HepG2 (cell line): ENCODE measurements around the gene DDX19B. TPM values are rescaled to one million over a fixed set of nuclear protein-coding genes. Genes with fewer than 3 reads are reported as not detected.

Experiments
- ELF1 ChIP-seq: sonication (generic); formaldehyde crosslinking; IDR thresholded peaks from 2 replicates; pipeline ENCODE4 v1.4.0; 2020; ENCODE audit warnings: missing genetic modification reagents
- EZH2 ChIP-seq: conservative IDR thresholded peaks from 2 replicates; pipeline ENCODE4 v1.6.1; 2012; ENCODE audit warnings: mild to moderate bottlenecking, low read depth, low read length, moderate library complexity
- IKZF4 ChIP-seq: sonication (generic); formaldehyde crosslinking; IDR thresholded peaks from 2 replicates; pipeline ENCODE4 v1.5.1; 2020; ENCODE audit warnings: borderline replicate concordance, mild to moderate bottlenecking, low read depth, missing genetic modification reagents; ENCODE audit errors: not compliant biosample characterization
- KLF9 ChIP-seq: IDR thresholded peaks from 2 replicates; pipeline ENCODE4 v1.6.1; 2016; ENCODE audit warnings: low read depth
- NBN ChIP-seq: fragments of 450-650 bp; conservative IDR thresholded peaks from 2 replicates; pipeline ENCODE4 v1.6.1; 2017
- POLR2A ChIP-seq, 2 experiments: IDR thresholded peaks; 2 replicates each; pipeline ENCODE4 v1.6.1; 2011; ENCODE audit warnings: low read depth in 2 of 2, low read length in 2 of 2, mild to moderate bottlenecking in 1 of 2, moderate library complexity in 1 of 2; ENCODE audit not compliant: insufficient read depth in 1 of 2
- POLR2AphosphoS2 ChIP-seq: IDR thresholded peaks from 2 replicates; pipeline ENCODE4 v1.6.1; 2011; ENCODE audit warnings: low read depth, low read length, improper control_type of control experiment
- RBM22 ChIP-seq: fragments of 200-400 bp; formaldehyde crosslinking; optimal IDR thresholded peaks from 2 replicates; pipeline ENCODE3; 2017; ENCODE audit warnings: mild to moderate bottlenecking, low read length, moderate library complexity
- SP5 ChIP-seq: IDR thresholded peaks from 2 replicates; pipeline ENCODE4 v1.6.1; 2016; ENCODE audit warnings: low read depth, borderline replicate concordance
- ZNF335 ChIP-seq: sonication (generic); formaldehyde crosslinking; IDR thresholded peaks from 2 replicates; pipeline ENCODE4 v1.4.0; 2020; ENCODE audit warnings: missing genetic modification reagents
- ZNF350 ChIP-seq: sonication (generic); formaldehyde crosslinking; IDR thresholded peaks from 2 replicates; pipeline ENCODE4 v1.4.0; 2020; ENCODE audit warnings: mild to moderate bottlenecking, low read depth, missing genetic modification reagents, borderline replicate concordance
- ZNF44 ChIP-seq: sonication (generic); formaldehyde crosslinking; IDR thresholded peaks from 2 replicates; pipeline ENCODE4 v1.5.1; 2020; ENCODE audit warnings: mild to moderate bottlenecking, missing genetic modification reagents
- ZNF558 ChIP-seq: sonication (generic); formaldehyde crosslinking; IDR thresholded peaks from 2 replicates; pipeline ENCODE4 v1.9.0; 2022; ENCODE audit warnings: mild to moderate bottlenecking, missing genetic modification reagents, borderline replicate concordance
- ZNF646 ChIP-seq: sonication (generic); formaldehyde crosslinking; IDR thresholded peaks from 2 replicates; pipeline ENCODE4 v1.9.0; 2021; ENCODE audit warnings: mild to moderate bottlenecking, missing genetic modification reagents
- ZNF792 ChIP-seq: IDR thresholded peaks from 2 replicates; pipeline ENCODE4 v1.6.1; 2016
- ZNF879 ChIP-seq: sonication (generic); formaldehyde crosslinking; IDR thresholded peaks from 2 replicates; pipeline ENCODE4 v1.8.1; 2023; ENCODE audit warnings: missing genetic modification reagents
- ZSCAN25 ChIP-seq: sonication (generic); formaldehyde crosslinking; IDR thresholded peaks from 2 replicates; pipeline ENCODE4 v1.8.0; 2022; ENCODE audit warnings: mild to moderate bottlenecking, missing genetic modification reagents
- polyA plus RNA-seq, 8 experiments: library from polyadenylated mRNA; depleted of rRNA in 3 of 8; stranded (reverse) in 7 of 8; unstranded in 1 of 8; fragments of >200 nt; fragmentation: Illumina TruSeq in 4 of 8; extraction: Trizol in 4 of 8; gene quantifications; 2 replicates each; pipeline versions ENCODE4 v1.2.1 to v1.2.3, GENCODE V29; 2011 to 2016; ENCODE audit warnings: low read depth in 4 of 8, missing spikeins in 1 of 8, mixed read lengths in 1 of 8; ENCODE audit not compliant: insufficient read depth in 1 of 8
- total RNA-seq, 5 experiments: library from RNA; depleted of rRNA; stranded (reverse); fragments of >200 nt; fragmentation: Illumina TruSeq; extraction: Trizol; gene quantifications; 2 replicates each; pipeline ENCODE4 v1.2.3, GENCODE V29; 2016; ENCODE audit warnings: low read depth in 1 of 5
- TF ChIP-seq, protein P1 (sequence below): sonication (generic); formaldehyde crosslinking; IDR thresholded peaks from 2 replicates; pipeline ENCODE4 v1.8.0; 2022; ENCODE audit warnings: mild to moderate bottlenecking, missing genetic modification reagents; ENCODE audit not compliant: insufficient replicate concordance
- TF ChIP-seq, protein P2 (sequence below): sonication (generic); formaldehyde crosslinking; IDR thresholded peaks from 2 replicates; pipeline ENCODE4 v1.4.0; 2020; ENCODE audit warnings: missing genetic modification reagents
- TF ChIP-seq, protein P3 (sequence below): sonication (generic); formaldehyde crosslinking; IDR thresholded peaks from 2 replicates; pipeline ENCODE4 v1.4.0; 2020; ENCODE audit warnings: missing genetic modification reagents, low read depth, mild to moderate bottlenecking, borderline replicate concordance

The DDX19B gene
- total and polyA plus RNA-seq, 2 of the 13 experiments (the other 11 are each of a cell fraction or from before 2014, with no cell fraction given), result 36.2 to 40.0 TPM

DNA sequence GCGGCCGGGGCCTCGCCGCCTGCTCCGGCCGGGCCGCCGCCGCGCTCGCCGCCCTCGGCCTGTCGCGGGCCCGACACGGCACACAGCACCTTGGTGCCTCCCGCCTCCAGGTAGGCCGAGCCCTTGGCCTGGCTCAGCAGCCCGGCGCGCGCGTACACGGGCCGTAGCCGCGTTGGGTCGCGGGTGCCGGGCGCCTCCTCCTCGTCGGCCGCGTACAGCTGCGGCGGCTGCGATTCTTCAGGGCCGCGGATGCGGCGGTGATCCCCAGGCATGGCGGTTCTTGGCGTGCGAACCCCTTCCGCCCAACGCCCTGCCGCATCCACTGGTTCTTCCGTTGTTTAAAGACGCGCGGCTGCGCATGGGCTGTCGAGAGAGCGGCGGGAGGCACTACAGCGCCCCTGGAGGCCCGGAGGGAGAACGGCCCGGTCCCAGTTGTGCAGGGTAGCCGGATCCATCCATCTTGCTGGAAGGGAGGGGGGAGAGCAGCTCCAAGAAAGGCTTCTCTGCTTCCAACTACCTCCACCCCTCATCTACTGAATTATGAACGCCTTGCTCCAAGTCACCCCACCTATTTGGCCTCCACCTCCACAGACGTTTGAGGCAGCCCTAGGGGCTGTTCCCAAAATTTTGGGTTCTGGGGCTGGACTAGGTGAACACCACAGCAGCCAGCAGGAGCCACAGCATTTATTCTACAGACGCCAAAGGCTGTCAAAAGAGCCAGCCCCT lies 47.2 kb upstream of the DDX19B start, which contains the start of gene EXOSC6 (continued):
- TF ChIP-seq, protein P1, sequence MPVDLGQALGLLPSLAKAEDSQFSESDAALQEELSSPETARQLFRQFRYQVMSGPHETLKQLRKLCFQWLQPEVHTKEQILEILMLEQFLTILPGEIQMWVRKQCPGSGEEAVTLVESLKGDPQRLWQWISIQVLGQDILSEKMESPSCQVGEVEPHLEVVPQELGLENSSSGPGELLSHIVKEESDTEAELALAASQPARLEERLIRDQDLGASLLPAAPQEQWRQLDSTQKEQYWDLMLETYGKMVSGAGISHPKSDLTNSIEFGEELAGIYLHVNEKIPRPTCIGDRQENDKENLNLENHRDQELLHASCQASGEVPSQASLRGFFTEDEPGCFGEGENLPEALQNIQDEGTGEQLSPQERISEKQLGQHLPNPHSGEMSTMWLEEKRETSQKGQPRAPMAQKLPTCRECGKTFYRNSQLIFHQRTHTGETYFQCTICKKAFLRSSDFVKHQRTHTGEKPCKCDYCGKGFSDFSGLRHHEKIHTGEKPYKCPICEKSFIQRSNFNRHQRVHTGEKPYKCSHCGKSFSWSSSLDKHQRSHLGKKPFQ (CRISPR knock-in tag), result no peak
- TF ChIP-seq, protein P2, sequence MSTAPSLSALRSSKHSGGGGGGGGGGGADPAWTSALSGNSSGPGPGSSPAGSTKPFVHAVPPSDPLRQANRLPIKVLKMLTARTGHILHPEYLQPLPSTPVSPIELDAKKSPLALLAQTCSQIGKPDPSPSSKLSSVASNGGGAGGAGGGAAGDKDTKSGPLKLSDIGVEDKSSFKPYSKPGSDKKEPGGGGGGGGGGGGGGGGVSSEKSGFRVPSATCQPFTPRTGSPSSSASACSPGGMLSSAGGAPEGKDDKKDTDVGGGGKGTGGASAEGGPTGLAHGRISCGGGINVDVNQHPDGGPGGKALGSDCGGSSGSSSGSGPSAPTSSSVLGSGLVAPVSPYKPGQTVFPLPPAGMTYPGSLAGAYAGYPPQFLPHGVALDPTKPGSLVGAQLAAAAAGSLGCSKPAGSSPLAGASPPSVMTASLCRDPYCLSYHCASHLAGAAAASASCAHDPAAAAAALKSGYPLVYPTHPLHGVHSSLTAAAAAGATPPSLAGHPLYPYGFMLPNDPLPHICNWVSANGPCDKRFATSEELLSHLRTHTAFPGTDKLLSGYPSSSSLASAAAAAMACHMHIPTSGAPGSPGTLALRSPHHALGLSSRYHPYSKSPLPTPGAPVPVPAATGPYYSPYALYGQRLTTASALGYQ (CRISPR knock-in tag), result no peak; the same call in 1 of the 2 replicates
- TF ChIP-seq ZNF558 (CRISPR knock-in tag) (peak; percentile 91; the same call in 1 of the 2 replicates), ZSCAN25 (CRISPR knock-in tag) (peak; percentile 71), ZNF350 (CRISPR knock-in tag) (peak; percentile 85), KLF9 (CRISPR knock-in tag) (peak; percentile 81; the same call in 1 of the 2 replicates), ZNF44 (peak; percentile 71; the same call in 1 of the 2 replicates), IKZF4 (peak; percentile 86), ZNF792 (CRISPR knock-in tag) (peak; percentile 98), SP5 (CRISPR knock-in tag) (no peak), ZNF879 (CRISPR knock-in tag) (0 out of 2 replicates have a peak, but pooled peaks have one; percentile 74), ELF1 (peak; percentile 93), NBN (no peak), EZH2 (no peak), ZNF335 (CRISPR knock-in tag) (peak; percentile 86), RBM22 (peak; percentile 100), POLR2AphosphoS2 (peak; percentile 90), POLR2A (IDR thresholded peaks at IDR 0.05; ENCODE audit: insufficient read depth in 1 of 2, low read depth in 2 of 2, low read length in 2 of 2) (peak; percentile 93 to 95), ZNF646 (CRISPR knock-in tag) (0 out of 2 replicates have a peak, but pooled peaks have one; percentile 25)
- TF ChIP-seq, protein P3, sequence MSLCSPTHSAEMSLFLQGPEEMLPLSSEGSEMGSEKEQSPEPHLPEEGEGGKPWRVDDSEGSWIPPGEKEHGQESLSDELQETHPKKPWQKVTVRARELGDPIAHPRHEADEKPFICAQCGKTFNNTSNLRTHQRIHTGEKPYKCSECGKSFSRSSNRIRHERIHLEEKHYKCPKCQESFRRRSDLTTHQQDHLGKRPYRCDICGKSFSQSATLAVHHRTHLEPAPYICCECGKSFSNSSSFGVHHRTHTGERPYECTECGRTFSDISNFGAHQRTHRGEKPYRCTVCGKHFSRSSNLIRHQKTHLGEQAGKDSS (CRISPR knock-in tag), result peak; percentile 88
